NCI-H345 treated with DMSO at 0.1 percent for 48 hours (cell line): ENCODE results near the gene KIF27.
"Not testable (repeated sequence)": the region's sequence is repeated elsewhere in the genome, so short reads cannot be mapped to it uniquely, and the experiment has no call there.

Source experiments
- DNase-seq: peaks from one replicate; lab custom pipeline; 2025; ENCODE audit not compliant: unreplicated experiment; lab: John Stamatoyannopoulos, UW

The KIF27 gene

GRCh38 chr9:83920927-83921707 lies at the start of gene KIF27:
KIF27 (minus strand) TSS chr9:83921432; CDS start chr9:83915591, 5,841 bp downstream.
- peak; percentile 57 for DNase-seq

GRCh38 chr9:83969602-83970001 lies 48.4 kb upstream of the KIF27 start:
- no peak for DNase-seq

- DNase-seq: no peak
These were observed 45.8 kb upstream of the KIF27 start for GRCh38 chr9:83967073-83967472.

GRCh38 chr9:83966209-83966582 lies 45.0 kb upstream of the KIF27 start:
- DNase-seq: no peak

GRCh38 chr9:83965350-83966208 lies 44.3 kb upstream of the KIF27 start:
- DNase-seq: no peak

- DNase-seq: no peak
These were observed 43.7 kb upstream of the KIF27 start for GRCh38 chr9:83964973-83965349.

- DNase-seq: no peak
These were observed 40.9 kb upstream of the KIF27 start for GRCh38 chr9:83962165-83962564.

GRCh38 chr9:83960991-83961390 lies 39.8 kb upstream of the KIF27 start:
- no peak for DNase-seq

- DNase-seq: no peak
These were observed 37.8 kb upstream of the KIF27 start for GRCh38 chr9:83959061-83959460.

GRCh38 chr9:83957248-83957513 lies 35.9 kb upstream of the KIF27 start:
- no peak for DNase-seq

- DNase-seq: peak; percentile 42
These were observed 35.4 kb upstream of the KIF27 start for GRCh38 chr9:83956436-83957247.

- DNase-seq: no peak
These were observed 34.8 kb upstream of the KIF27 start for GRCh38 chr9:83956086-83956435.

GRCh38 chr9:83948096-83948495 lies 26.9 kb upstream of the KIF27 start:
- not testable (repeated sequence) for DNase-seq

GRCh38 chr9:83940590-83941303 lies 19.5 kb upstream of the KIF27 start:
- no peak for DNase-seq

- DNase-seq: peak; percentile 18
These were observed 16.7 kb upstream of the KIF27 start for GRCh38 chr9:83937861-83938455.

GRCh38 chr9:83936523-83936922 lies 15.3 kb upstream of the KIF27 start:
- DNase-seq: no peak

- DNase-seq: no peak
These were observed 14.2 kb upstream of the KIF27 start for GRCh38 chr9:83935276-83935935.

GRCh38 chr9:83934569-83935275 lies 13.5 kb upstream of the KIF27 start:
- DNase-seq: no peak

- no peak for DNase-seq
These were observed 12.6 kb upstream of the KIF27 start for GRCh38 chr9:83933790-83934189.

- no peak for DNase-seq
These were observed 11.6 kb upstream of the KIF27 start for GRCh38 chr9:83932851-83933250.
